ENCODE data around the gene MSH5.

DNA sequence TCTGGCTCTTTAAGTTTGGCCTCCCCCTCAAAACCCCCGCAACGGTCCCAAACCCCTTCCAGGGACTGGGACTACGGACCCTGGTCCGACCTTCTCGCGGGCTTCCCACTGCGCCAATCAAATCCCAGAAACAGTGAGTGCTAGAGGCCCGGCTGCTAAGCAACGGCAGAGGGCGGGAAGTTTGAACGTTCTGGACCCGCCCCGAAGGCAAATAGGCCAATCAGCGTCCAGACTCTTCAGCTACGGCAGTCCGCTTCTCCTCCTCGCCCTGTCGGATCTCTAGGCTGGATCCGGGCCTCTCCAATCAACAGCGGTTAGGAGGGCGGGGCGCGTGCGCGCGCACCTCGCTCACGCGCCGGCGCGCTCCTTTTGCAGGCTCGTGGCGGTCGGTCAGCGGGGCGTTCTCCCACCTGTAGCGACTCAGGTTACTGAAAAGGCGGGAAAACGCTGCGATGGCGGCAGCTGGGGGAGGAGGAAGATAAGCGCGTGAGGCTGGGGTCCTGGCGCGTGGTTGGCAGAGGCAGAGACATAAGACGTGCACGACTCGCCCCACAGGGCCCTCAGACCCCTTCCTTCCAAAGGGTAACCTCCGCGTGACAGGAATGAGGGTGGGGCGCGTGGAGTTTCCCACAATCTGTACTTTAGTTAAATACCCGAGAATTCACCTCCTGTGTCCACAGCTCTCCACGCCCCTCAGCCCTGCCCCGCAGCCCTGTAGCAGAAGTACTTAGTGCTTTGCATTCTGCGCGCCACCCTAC, at the start of gene MSH5:
- TF ChIP-seq, protein P1, sequence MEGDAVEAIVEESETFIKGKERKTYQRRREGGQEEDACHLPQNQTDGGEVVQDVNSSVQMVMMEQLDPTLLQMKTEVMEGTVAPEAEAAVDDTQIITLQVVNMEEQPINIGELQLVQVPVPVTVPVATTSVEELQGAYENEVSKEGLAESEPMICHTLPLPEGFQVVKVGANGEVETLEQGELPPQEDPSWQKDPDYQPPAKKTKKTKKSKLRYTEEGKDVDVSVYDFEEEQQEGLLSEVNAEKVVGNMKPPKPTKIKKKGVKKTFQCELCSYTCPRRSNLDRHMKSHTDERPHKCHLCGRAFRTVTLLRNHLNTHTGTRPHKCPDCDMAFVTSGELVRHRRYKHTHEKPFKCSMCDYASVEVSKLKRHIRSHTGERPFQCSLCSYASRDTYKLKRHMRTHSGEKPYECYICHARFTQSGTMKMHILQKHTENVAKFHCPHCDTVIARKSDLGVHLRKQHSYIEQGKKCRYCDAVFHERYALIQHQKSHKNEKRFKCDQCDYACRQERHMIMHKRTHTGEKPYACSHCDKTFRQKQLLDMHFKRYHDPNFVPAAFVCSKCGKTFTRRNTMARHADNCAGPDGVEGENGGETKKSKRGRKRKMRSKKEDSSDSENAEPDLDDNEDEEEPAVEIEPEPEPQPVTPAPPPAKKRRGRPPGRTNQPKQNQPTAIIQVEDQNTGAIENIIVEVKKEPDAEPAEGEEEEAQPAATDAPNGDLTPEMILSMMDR (IDR thresholded peaks at IDR 0.05; ENCODE audit: poor library complexity, severe bottlenecking), result no peak
- TF ChIP-seq POLR2AphosphoS5 (IDR thresholded peaks at IDR 0.05), result peak; percentile 18

All from neural cell (in vitro differentiated cells).